Endothelial cell of umbilical vein (primary cell): ENCODE results near the gene COMMD9. TPM values are rescaled to one million over a fixed set of nuclear protein-coding genes. Genes with fewer than 3 reads are reported as not detected.

Source experiments
- BruUV-seq: library from RNA; stranded (reverse); fragments of 400-500 nt; replicated peaks from 2 replicates; lab custom pipeline; 2021; lab: Mats Ljungman, UMichigan
- CTCF ChIA-PET: fragments of 300-600, 350-600 bp; sonication (Branson Sonifier 250); formaldehyde crosslinking; loops from one replicate; lab custom pipeline; 2021; ENCODE audit warnings: antibody characterized with exemption, inconsistent platforms; lab: Charles Lee
- POLR2A ChIA-PET: fragments of 300-600, 350-600 bp; sonication (Branson Sonifier 250); formaldehyde crosslinking; loops from one replicate; lab custom pipeline; 2021; ENCODE audit warnings: antibody characterized with exemption, inconsistent platforms; lab: Charles Lee
- DNase-seq: peaks from one replicate; pipeline ENCODE4 v3.0.0-alpha.2; 2011; ENCODE audit warnings: low read depth, low spot score
- FAIRE-seq: peaks from 2 replicates; lab custom pipeline; 2011; peaks lifted over from hg19 to GRCh38; lab: Jason Lieb, UNC
- H2AFZ ChIP-seq: 2 replicates; pipeline ENCODE4 v1.6.0; 2012; ENCODE audit warnings: low read depth, low read length, control low read depth, inconsistent platforms
- H3K27ac ChIP-seq: 2 replicates; pipeline ENCODE4 v1.5.1; 2011; ENCODE audit warnings: low read depth, mild to moderate bottlenecking, control low read depth, low read length, moderate library complexity; ENCODE audit not compliant: insufficient read depth
- H3K27me3 ChIP-seq, 2 experiments: 2 replicates each; pipeline versions ENCODE4 v1.6.0 to v1.6.1; 2011; ENCODE audit warnings: low read length in 2 of 2, mixed read lengths in 1 of 2; ENCODE audit not compliant: control insufficient read depth in 2 of 2, insufficient read depth in 2 of 2
- H3K36me3 ChIP-seq, 2 experiments: 2 replicates in 1 of 2; 3 replicates in 1 of 2; pipeline ENCODE4 v1.5.1; 2011; ENCODE audit warnings: low read length in 2 of 2, mild to moderate bottlenecking in 1 of 2, moderate library complexity in 1 of 2; ENCODE audit not compliant: control insufficient read depth in 2 of 2, insufficient read depth in 2 of 2; ENCODE audit errors: extremely low read depth in 1 of 2
- H3K4me1 ChIP-seq: 3 replicates; pipeline ENCODE4 v1.5.1; 2011; ENCODE audit warnings: mild to moderate bottlenecking, low read length; ENCODE audit not compliant: control insufficient read depth, insufficient read depth; ENCODE audit errors: extremely low read depth
- H3K4me2 ChIP-seq: 2 replicates; pipeline ENCODE4 v1.6.1; 2011; ENCODE audit warnings: low read length, control low read depth, mixed read lengths; ENCODE audit not compliant: insufficient read depth
- H3K4me3 ChIP-seq, 3 experiments: fragments of 200-600 bp in 1 of 3; sonication (generic), shearing (Covaris generic) in 1 of 3; replicated peaks in 1 of 3; 2 replicates each; pipeline ENCODE4 v1.5.1; 2011 to 2016; ENCODE audit warnings: control low read depth in 3 of 3, low read length in 3 of 3, mild to moderate bottlenecking in 2 of 3, inconsistent platforms in 1 of 3, low read depth in 1 of 3, moderate library complexity in 1 of 3; ENCODE audit not compliant: insufficient read depth in 1 of 3
- H3K79me2 ChIP-seq: 2 replicates; pipeline ENCODE4 v1.6.0; 2012; ENCODE audit warnings: low read length, inconsistent platforms; ENCODE audit not compliant: control insufficient read depth, insufficient read depth
- H3K9ac ChIP-seq: replicated peaks from 2 replicates; pipeline ENCODE3; 2011; ENCODE audit warnings: low read length, control low read depth; ENCODE audit not compliant: insufficient read depth; ENCODE audit errors: extremely low read depth
- H3K9me1 ChIP-seq: replicated peaks from 3 replicates; pipeline ENCODE4 v1.6.0; 2011; ENCODE audit warnings: mild to moderate bottlenecking, low read length; ENCODE audit not compliant: control insufficient read depth, insufficient read depth; ENCODE audit errors: extremely low read depth
- H3K9me3 ChIP-seq: replicated peaks from 2 replicates; pipeline ENCODE4 v1.5.1; 2012; ENCODE audit warnings: low read length, inconsistent platforms; ENCODE audit not compliant: control insufficient read depth, insufficient read depth
- H4K20me1 ChIP-seq: replicated peaks from 2 replicates; pipeline ENCODE3; 2011; ENCODE audit warnings: mild to moderate bottlenecking, low read length; ENCODE audit not compliant: control insufficient read depth, insufficient read depth; ENCODE audit errors: extremely low read depth
- EZH2 ChIP-seq: IDR thresholded peaks from 2 replicates; pipeline ENCODE4 v1.6.1; 2012; ENCODE audit warnings: borderline replicate concordance, low read depth, mild to moderate bottlenecking, moderate library complexity, low read length, inconsistent platforms; ENCODE audit not compliant: severe bottlenecking
- FOS ChIP-seq: IDR thresholded peaks from 2 replicates; pipeline ENCODE4 v1.6.1; 2011; ENCODE audit warnings: mild to moderate bottlenecking, low read length, moderate library complexity, borderline replicate concordance; ENCODE audit not compliant: insufficient read depth
- GATA2 ChIP-seq: IDR thresholded peaks from 2 replicates; pipeline ENCODE4 v1.7.0; 2011; ENCODE audit warnings: low read depth, mild to moderate bottlenecking, moderate library complexity, mixed read lengths, low read length; ENCODE audit not compliant: insufficient read length, insufficient read depth
- JUN ChIP-seq: IDR thresholded peaks from 2 replicates; pipeline ENCODE4 v1.6.1; 2011; ENCODE audit warnings: borderline replicate concordance, low read depth; ENCODE audit not compliant: insufficient read length, insufficient read depth
- MYC ChIP-seq: IDR thresholded peaks from one replicate; pipeline ENCODE4 v1.6.1; 2011; ENCODE audit warnings: mild to moderate bottlenecking, low read depth, low read length
- POLR2A ChIP-seq: IDR thresholded peaks from 2 replicates; pipeline ENCODE4 v1.6.1; 2012; ENCODE audit warnings: low read depth, mild to moderate bottlenecking, control low read depth, low read length
- POLR2AphosphoS5 ChIP-seq: IDR thresholded peaks from 2 replicates; pipeline ENCODE4 v1.6.1; 2012; ENCODE audit warnings: low read depth, mild to moderate bottlenecking, control low read depth, low read length, moderate library complexity; ENCODE audit not compliant: insufficient read depth
- dilution Hi-C: fragments of 300-500 bp; cut with MboI; formaldehyde crosslinking; loops from one replicate; pipeline ENCODE4 v1.15.0; 2019; ENCODE audit warnings: low sequenced_read_pairs; ENCODE audit not compliant: extremely low pct_ligation_motif_present
- intact Hi-C: fragments of 100-400 bp; cut with micrococcal nuclease; formaldehyde crosslinking; loops from one replicate; pipeline ENCODE4 v1.10.0; 2022
- polyA plus RNA-seq, 4 experiments: library from polyadenylated mRNA; depleted of rRNA in 3 of 4; stranded (reverse) in 3 of 4; unstranded in 1 of 4; fragments of >200 nt; gene quantifications; 2 replicates each; pipeline versions ENCODE4 v1.2.1 to v1.2.3, GENCODE V29; 2011 to 2012; ENCODE audit warnings: missing spikeins in 1 of 4
- total RNA-seq: library from RNA; stranded (reverse); gene quantifications from 2 replicates; pipeline ENCODE4 v1.2.3, GENCODE V29; 2021
- TF ChIP-seq, protein P1 (sequence below), 2 donors: IDR thresholded peaks; 1 replicate in 1 of 2; 2 replicates in 1 of 2; pipeline ENCODE4 v1.5.1; 2011; ENCODE audit warnings: low read length in 2 of 2, mild to moderate bottlenecking in 2 of 2, moderate library complexity in 2 of 2, control low read depth in 1 of 2, inconsistent platforms in 1 of 2, low read depth in 1 of 2; ENCODE audit not compliant: insufficient read depth in 1 of 2; ENCODE audit errors: extremely low read depth in 1 of 2
- TF ChIP-seq, protein P2 (sequence below): IDR thresholded peaks from 2 replicates; pipeline ENCODE4 v1.6.1; 2011; ENCODE audit not compliant: insufficient read depth, insufficient read length

Gene COMMD9
- total and polyA plus RNA-seq, 2 donors (not counting 3 experiments of a cell fraction or from before 2014, with no cell fraction given), result 65.1 to 78.9 TPM

DNA sequence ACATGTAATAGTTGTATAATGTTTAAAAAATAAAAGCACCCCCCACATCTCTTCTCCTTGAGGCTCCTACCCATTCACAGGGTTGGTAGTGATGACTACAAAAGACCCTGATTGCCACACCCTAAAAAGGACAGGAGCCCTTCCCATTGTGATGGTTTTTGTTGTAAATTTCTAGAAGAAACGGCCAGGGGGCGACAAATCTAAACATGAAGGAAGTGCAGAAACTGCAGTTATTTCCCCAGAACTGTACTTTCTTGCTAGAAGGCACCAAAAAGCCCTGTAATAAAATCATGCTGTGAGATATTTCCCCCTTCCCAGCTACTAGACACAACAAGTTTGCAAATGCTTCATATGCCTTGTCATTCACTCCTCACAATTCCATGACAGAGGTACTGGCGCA, 17.7 kb upstream of the COMMD9 start:
- no peak for TF ChIP-seq FOS
- TF ChIP-seq, protein P1, sequence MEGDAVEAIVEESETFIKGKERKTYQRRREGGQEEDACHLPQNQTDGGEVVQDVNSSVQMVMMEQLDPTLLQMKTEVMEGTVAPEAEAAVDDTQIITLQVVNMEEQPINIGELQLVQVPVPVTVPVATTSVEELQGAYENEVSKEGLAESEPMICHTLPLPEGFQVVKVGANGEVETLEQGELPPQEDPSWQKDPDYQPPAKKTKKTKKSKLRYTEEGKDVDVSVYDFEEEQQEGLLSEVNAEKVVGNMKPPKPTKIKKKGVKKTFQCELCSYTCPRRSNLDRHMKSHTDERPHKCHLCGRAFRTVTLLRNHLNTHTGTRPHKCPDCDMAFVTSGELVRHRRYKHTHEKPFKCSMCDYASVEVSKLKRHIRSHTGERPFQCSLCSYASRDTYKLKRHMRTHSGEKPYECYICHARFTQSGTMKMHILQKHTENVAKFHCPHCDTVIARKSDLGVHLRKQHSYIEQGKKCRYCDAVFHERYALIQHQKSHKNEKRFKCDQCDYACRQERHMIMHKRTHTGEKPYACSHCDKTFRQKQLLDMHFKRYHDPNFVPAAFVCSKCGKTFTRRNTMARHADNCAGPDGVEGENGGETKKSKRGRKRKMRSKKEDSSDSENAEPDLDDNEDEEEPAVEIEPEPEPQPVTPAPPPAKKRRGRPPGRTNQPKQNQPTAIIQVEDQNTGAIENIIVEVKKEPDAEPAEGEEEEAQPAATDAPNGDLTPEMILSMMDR (IDR thresholded peaks at IDR 0.05; ENCODE audit: extremely low read depth in 1 of 2, insufficient read depth in 1 of 2, low read depth in 1 of 2, low read length in 2 of 2), result peak in 1 of 2 donors; percentile 29
- TF ChIP-seq, protein P2, sequence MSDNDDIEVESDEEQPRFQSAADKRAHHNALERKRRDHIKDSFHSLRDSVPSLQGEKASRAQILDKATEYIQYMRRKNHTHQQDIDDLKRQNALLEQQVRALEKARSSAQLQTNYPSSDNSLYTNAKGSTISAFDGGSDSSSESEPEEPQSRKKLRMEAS, result no peak
- H3K9me1 ChIP-seq, result no peaks in the 10 kb centered on the region
- FAIRE-seq (no peak), DNase-seq (no peak)
- POLR2A ChIA-PET, result no interaction called here
- no peak overlapping the region for H3K4me2 ChIP-seq
- no peaks in the 10 kb centered on the region for H3K36me3 ChIP-seq
- H3K4me3 ChIP-seq, result no peak overlapping the region
- no peaks in the 10 kb centered on the region for H3K9me3 ChIP-seq
- H3K9ac ChIP-seq, result no peak overlapping the region
- H2AFZ ChIP-seq, result no peak overlapping the region
- intact Hi-C loops, result loop anchor here (1.0 kb wide), 3 partner anchors 70 to 185 kb away; no protein-coding TSS in a partner anchor
- dilution Hi-C loops, result no loop called here
- no peaks in the 10 kb centered on the region for H3K79me2 ChIP-seq
- H3K27me3 ChIP-seq, result peaks cover 0 to 2% of the 10 kb centered on the region in 2 experiments
- no TSS peak for BruUV-seq
- H3K27ac ChIP-seq, result no peak overlapping the region
- CTCF ChIA-PET, result interaction anchor here (0.6 to 1.1 kb wide), 11 partner anchors 8 to 234 kb away, joined by 3 to 26 read pairs (median 4); no protein-coding TSS in a partner anchor
- no peaks in the 10 kb centered on the region for H3K4me1 ChIP-seq
- no peaks in the 10 kb centered on the region for H4K20me1 ChIP-seq

DNA sequence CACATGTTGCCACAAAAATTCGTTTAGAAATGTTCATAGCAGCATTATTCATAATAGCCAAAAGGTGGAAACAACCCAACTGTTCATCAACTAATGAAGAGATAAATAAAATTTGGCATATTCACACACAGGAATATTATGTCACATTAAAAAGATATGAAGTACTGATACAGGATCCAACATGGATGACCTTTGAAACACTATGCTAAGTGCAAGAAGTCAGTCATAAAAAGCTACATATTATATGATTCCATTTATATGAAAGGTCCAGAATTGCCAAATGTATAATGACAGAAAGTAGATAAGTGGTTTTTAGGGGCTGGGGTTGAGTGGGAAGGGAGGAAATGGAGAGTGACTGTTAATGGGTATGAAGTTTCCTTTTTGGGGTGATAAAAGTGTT, 15.8 kb upstream of the COMMD9 start:
- TF ChIP-seq, protein P1 (IDR thresholded peaks at IDR 0.05; ENCODE audit: extremely low read depth in 1 of 2, insufficient read depth in 1 of 2, low read depth in 1 of 2, low read length in 2 of 2), result no peak
- TF ChIP-seq POLR2A (no peak), GATA2 (no peak), MYC (no peak), EZH2 (no peak), POLR2AphosphoS5 (no peak), FOS (no peak), JUN (no peak)
- TF ChIP-seq, protein P2, result no peak
- H3K4me3 ChIP-seq, result no peak overlapping the region
- BruUV-seq, result no TSS peak
- H3K9ac ChIP-seq, result no peak overlapping the region
- H4K20me1 ChIP-seq, result no peaks in the 10 kb centered on the region
- FAIRE-seq (no peak), DNase-seq (no peak)
- no peak overlapping the region for H3K27ac ChIP-seq
- H3K27me3 ChIP-seq, result no peaks in the 10 kb centered on the region
- no peaks in the 10 kb centered on the region for H3K36me3 ChIP-seq
- no peaks in the 10 kb centered on the region for H3K4me1 ChIP-seq
- no peak overlapping the region for H3K4me2 ChIP-seq
- H3K9me1 ChIP-seq, result no peaks in the 10 kb centered on the region
- ChIA-PET CTCF (interaction anchor here (1.0 to 1.9 kb wide), 3 partner anchors 174 to 188 kb away, joined by 3 to 12 read pairs (median 5); no protein-coding TSS in a partner anchor), POLR2A (no interaction called here)
- no peaks in the 10 kb centered on the region for H3K79me2 ChIP-seq
- intact Hi-C loops, result no loop called here
- no peak overlapping the region for H2AFZ ChIP-seq
- dilution Hi-C loops, result no loop called here
- no peaks in the 10 kb centered on the region for H3K9me3 ChIP-seq
